Stimulated activated effector memory CD8-positive, alpha-beta T cell treated with anti-CD3 and anti-CD28 coated beads, Interleukin-12 subunit alpha, Interleukin-12 subunit beta, amount 100 ng/mL, for 72 hours (primary cell): ENCODE results near the gene KCNH2.

Source experiments
- ATAC-seq: fragments of 150-1000 bp; cut with Tn5 transposase; 2 replicates; pipeline ENCODE4 v1.10.0; 2021
- DNase-seq, 2 donors: peaks; one replicate each; pipeline ENCODE4 v3.0.0; 2021 to 2022; ENCODE audit warnings: low spot score in 2 of 2
- H3K27ac Mint-ChIP-seq: one replicate; pipeline ENCODE4 v1.8.0; 2022; ENCODE audit warnings: mild to moderate bottlenecking, mixed read lengths
- H3K36me3 Mint-ChIP-seq: one replicate; pipeline ENCODE4 v1.8.0; 2022; ENCODE audit warnings: mild to moderate bottlenecking, mixed read lengths
- H3K4me1 Mint-ChIP-seq: one replicate; pipeline ENCODE4 v1.8.0; 2022; ENCODE audit warnings: mixed read lengths
- H3K4me3 Mint-ChIP-seq: one replicate; pipeline ENCODE4 v1.8.0; 2022; ENCODE audit warnings: mild to moderate bottlenecking, mixed read lengths
- H3K9me3 Mint-ChIP-seq: one replicate; pipeline ENCODE4 v1.8.0; 2022; ENCODE audit warnings: mixed read lengths

KCNH2 gene

GRCh38 chr7:150976529-150977381, 1.4 kb downstream of the KCNH2 start:
- DNase-seq (no peak), ATAC-seq (no peak)
- no peak overlapping the region for H3K27ac Mint-ChIP-seq
- peak overlapping the region; percentile 64 for H3K4me3 Mint-ChIP-seq
- peaks cover 38% of the 10 kb centered on the region for H3K4me1 Mint-ChIP-seq
- H3K9me3 Mint-ChIP-seq: no peaks in the 10 kb centered on the region
- no peaks in the 10 kb centered on the region for H3K36me3 Mint-ChIP-seq

DNA sequence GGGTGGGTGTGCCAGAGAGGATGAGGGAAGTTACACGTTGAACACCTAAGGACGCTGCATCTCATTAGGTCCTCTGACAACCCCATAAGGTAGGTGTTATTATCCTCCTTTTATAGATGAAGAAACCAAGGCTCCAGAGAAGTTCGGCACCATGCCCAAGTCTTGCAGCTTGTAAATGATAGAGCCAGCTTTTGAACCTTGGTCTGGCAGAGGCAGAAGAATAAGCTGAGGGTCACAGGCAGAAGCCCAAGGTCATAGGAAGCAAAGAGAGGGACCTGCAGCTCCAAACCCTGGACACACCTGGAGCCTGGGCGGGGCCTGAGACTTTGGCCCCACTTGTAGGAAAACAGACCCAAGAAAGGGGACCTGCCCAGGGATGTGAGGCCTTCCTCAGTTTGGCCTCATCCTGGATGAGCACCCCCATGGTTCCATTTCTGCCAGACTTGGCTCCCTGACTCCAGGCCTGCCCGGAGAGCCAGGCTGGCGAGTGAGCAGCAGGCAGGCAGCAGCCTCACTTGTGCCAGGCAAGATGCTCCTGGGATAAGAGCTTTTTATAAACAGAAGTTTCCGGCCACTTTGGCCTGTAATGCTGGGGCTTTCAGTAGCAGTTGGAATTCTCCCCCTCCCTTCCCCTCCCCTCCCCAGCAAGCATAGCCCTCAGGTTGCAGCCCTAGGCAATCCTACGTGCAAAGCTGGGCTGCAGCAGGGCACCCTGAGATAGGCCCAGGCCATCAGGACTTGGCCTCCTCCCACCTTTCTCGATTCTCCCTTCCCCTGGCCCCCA, 2.4 kb downstream of the KCNH2 start:
- Mint-ChIP-seq H3K4me1 (peaks cover 38% of the 10 kb centered on the region), H3K9me3 (no peaks in the 10 kb centered on the region), H3K27ac (no peak overlapping the region), H3K36me3 (no peaks in the 10 kb centered on the region), H3K4me3 (peak overlapping the region; percentile 78)
- DNase-seq (no peak), ATAC-seq (no peak)

GRCh38 chr7:150974468-150975391, 3.4 kb downstream of the KCNH2 start:
- no peaks in the 10 kb centered on the region for H3K36me3 Mint-ChIP-seq
- peaks cover 38% of the 10 kb centered on the region for H3K4me1 Mint-ChIP-seq
- ATAC-seq: peak; percentile 78
- DNase-seq: peak; percentile 55 to 78
- no peak overlapping the region for H3K27ac Mint-ChIP-seq
- peak overlapping the region; percentile 78 for H3K4me3 Mint-ChIP-seq
- no peaks in the 10 kb centered on the region for H3K9me3 Mint-ChIP-seq

DNA sequence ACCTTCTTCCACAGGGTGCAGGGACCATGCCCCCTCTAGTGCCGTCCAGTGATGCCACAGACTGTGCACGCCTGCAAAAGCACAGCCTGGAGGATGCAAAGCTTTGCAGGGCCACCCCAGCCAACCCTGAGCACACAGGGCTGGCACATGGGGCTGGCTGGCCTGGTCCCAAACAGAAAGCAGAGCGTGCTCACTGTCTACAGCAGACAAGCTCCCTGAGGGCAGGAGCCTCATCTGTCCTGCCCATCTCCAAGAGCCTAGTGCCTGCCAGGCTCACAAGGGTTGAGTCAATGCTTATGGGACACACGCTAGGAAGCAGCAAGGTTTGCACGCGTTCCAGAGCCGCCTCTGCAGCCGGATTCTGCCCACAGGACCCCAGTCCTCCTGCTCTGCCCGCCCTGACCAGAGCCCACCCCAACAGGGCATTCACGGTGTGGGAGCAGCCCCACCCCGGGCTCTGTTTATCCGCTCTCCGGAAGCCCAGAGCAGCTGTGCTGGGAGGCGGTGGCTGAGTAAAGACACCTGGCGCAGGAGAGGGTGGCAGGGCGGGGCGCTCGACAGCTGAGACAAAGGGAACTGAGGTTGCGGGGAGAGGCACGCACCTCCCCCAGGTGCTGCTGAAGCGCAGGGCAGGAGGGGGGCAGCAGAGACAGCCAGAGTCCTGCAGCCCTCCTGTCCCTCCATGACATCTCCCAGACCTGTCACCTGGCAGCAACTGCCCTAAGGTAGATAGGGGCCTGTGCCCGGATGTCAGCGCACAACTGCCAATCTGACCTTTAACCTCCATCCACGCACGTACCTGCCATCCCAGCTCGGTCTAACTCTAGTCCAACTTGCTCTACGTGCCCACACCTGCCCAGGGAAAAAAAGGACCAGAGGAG, 4.3 kb downstream of the KCNH2 start:
- peaks cover 35% of the 10 kb centered on the region for H3K4me1 Mint-ChIP-seq
- no peaks in the 10 kb centered on the region for H3K36me3 Mint-ChIP-seq
- DNase-seq (no peak), ATAC-seq (no peak)
- peak overlapping the region; percentile 78 for H3K4me3 Mint-ChIP-seq
- H3K27ac Mint-ChIP-seq: no peak overlapping the region
- H3K9me3 Mint-ChIP-seq: no peaks in the 10 kb centered on the region

DNA sequence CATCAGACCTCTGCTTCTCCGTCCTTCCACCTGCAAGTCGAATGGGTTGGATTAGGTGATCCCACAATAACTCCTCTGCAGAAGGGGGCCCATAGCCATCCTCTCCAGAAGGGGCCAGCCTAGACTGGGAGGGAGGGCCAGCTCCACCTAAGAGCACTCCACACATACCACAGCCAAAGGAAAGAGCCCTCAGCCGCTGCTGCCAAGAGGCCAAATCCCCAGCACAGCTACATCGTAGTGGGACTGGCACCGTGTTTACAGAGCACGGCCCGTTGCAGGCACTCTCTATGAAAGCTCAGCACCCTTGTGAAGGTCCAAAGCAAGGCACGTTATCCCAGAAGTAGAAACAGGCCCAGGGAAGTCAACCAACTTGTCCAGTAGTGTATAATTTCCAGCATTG, 5.4 kb downstream of the KCNH2 start:
- Mint-ChIP-seq H3K4me3 (no peak overlapping the region), H3K4me1 (peaks cover 29% of the 10 kb centered on the region)

DNA sequence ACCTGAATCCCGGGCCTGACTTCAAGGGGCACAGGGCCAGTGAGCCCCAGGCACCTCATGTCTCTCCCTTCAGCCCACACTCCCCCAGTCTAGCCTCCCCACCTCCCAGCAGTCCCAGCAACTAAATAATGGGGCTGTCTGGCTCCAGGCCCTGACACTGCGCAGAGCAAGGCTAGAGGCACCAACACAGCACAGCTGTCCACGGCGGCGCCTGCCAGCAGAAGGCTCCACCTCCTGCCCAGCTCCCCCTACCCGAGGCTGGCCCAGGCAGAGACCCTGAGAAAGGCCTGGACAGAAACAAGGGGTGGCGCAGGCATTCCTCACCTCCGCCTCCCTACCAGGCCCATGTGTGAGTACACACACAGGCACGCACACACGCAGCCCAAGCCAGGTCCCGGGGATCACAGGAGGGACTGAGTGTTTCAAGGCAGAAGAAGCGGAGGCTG, 6.1 kb downstream of the KCNH2 start:
- ATAC-seq (no peak), DNase-seq (no peak)
- H3K4me1 Mint-ChIP-seq: peaks cover 25% of the 10 kb centered on the region
- no peak overlapping the region for H3K4me3 Mint-ChIP-seq
- no peak overlapping the region for H3K27ac Mint-ChIP-seq
- H3K36me3 Mint-ChIP-seq: no peaks in the 10 kb centered on the region
- H3K9me3 Mint-ChIP-seq: no peaks in the 10 kb centered on the region

More for the DNA sequence above, 5.4 kb downstream of the KCNH2 start:
- ATAC-seq (no peak), DNase-seq (no peak)
- Mint-ChIP-seq H3K36me3 (no peaks in the 10 kb centered on the region), H3K27ac (no peak overlapping the region), H3K9me3 (no peaks in the 10 kb centered on the region)

DNA sequence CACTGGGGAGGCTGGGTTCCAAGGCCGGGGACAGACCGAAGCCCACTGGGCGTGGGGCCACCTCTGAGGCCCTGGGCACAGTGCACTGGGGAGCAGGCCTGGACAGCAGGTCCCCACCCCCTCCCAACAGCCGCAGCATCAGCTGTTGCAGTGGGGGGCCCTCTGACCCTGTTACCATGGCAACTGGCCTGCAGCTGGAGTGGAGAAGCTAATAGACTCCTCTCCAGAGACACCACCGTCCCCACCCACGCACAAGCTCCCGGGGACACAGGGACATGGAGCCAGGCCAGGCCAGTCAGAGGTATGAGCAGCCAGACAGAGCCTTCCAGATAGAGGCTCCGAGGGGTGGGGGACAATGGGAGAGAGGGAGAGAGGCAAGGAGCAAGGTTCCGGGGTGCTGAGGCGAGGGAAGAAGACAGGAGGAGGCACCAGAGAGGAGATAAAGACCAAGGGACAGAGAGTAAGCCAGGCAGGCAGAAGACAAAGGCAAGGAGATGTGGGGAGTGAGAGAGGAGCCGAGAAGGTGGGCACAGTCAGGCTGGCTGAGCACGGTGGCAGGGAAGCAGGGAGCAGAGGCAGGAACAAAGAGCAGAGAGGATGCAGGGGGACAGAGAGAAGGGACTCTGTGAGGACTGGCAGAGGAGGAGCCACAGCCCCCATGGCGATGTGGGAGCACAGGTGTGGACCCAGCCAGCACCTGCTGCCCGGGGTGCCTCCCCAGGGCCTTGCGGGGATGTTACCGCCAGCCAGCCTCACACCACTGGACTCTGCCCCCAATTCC, 6.7 kb downstream of the KCNH2 start:
- H3K4me1 Mint-ChIP-seq: peaks cover 19% of the 10 kb centered on the region
- H3K36me3 Mint-ChIP-seq: no peaks in the 10 kb centered on the region
- no peaks in the 10 kb centered on the region for H3K9me3 Mint-ChIP-seq
- DNase-seq (no peak), ATAC-seq (no peak)
- no peak overlapping the region for H3K27ac Mint-ChIP-seq
- H3K4me3 Mint-ChIP-seq: no peak overlapping the region

DNA sequence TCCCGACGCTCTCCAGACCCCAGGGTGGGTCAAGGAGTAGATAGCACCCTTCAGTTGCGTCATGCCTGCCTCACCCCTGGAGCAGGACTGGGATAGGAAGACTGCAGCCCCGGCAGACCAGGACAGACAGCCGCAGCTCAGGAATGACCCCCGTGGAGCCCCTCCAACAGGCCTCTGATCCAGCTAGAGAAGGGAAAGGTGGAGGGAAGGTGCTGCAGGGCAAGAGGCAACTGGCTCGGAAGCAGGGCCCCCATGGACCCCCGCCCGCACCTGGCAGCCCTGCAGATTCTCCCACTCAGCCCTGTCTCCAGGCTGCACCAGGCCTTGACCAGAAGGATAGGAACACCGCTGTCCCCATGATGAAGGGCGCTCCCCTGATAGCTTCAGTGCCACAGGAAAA, 7.7 kb downstream of the KCNH2 start:
- DNase-seq (no peak), ATAC-seq (no peak)
- Mint-ChIP-seq H3K27ac (no peak overlapping the region), H3K36me3 (no peaks in the 10 kb centered on the region), H3K9me3 (no peaks in the 10 kb centered on the region), H3K4me1 (peaks cover 13% of the 10 kb centered on the region), H3K4me3 (no peak overlapping the region)

GRCh38 chr7:150969475-150969874, 8.6 kb downstream of the KCNH2 start:
- ATAC-seq: no peak
- H3K4me1 Mint-ChIP-seq: peaks cover 5% of the 10 kb centered on the region
- no peaks in the 10 kb centered on the region for H3K9me3 Mint-ChIP-seq

GRCh38 chr7:150968734-150969372, 9.3 kb downstream of the KCNH2 start:
- Mint-ChIP-seq H3K36me3 (no peaks in the 10 kb centered on the region), H3K27ac (no peak overlapping the region), H3K4me3 (no peak overlapping the region), H3K4me1 (no peaks in the 10 kb centered on the region), H3K9me3 (no peaks in the 10 kb centered on the region)
- ATAC-seq: no peak
- no peak for DNase-seq

More at GRCh38 chr7:150969475-150969874, 8.6 kb downstream of the KCNH2 start:
- DNase-seq: no peak
- H3K4me3 Mint-ChIP-seq: no peak overlapping the region
- H3K27ac Mint-ChIP-seq: no peak overlapping the region
- H3K36me3 Mint-ChIP-seq: no peaks in the 10 kb centered on the region

DNA sequence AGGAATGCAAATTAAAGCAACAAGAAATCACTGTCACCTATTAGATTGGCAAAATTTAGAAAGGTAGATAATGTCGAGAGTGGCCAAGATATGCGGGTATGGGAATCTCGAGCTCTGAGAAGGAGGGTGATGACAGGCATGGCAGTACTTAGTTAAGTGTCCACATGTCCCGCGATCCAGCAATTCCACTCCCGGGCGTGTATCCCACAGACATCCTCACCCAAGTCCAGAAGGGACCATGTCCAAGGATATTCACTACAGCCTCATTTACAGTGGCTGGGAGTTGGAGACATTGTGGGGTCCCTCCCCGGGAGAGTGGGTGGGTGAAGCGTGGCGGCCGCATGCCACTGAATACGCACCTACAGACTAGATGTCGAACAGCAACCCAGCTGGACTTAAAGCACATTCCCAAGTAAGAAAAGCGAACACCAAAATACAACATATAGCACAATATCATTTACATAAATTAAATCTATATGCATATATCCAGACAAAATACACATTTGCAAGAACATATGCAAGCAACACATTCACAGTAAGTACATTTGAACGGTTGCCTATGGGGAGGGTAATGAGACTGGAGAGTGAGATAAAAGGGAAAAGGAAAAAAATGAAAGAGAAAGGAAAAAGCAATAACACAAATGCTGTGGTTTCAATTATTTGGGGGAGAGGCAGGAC, 9.9 kb downstream of the KCNH2 start:
- H3K4me1 Mint-ChIP-seq: peaks cover under 1% of the 10 kb centered on the region
- no peaks in the 10 kb centered on the region for H3K36me3 Mint-ChIP-seq
- H3K9me3 Mint-ChIP-seq: no peaks in the 10 kb centered on the region
- DNase-seq (no peak), ATAC-seq (no peak)
- H3K4me3 Mint-ChIP-seq: no peak overlapping the region
- H3K27ac Mint-ChIP-seq: no peak overlapping the region

DNA sequence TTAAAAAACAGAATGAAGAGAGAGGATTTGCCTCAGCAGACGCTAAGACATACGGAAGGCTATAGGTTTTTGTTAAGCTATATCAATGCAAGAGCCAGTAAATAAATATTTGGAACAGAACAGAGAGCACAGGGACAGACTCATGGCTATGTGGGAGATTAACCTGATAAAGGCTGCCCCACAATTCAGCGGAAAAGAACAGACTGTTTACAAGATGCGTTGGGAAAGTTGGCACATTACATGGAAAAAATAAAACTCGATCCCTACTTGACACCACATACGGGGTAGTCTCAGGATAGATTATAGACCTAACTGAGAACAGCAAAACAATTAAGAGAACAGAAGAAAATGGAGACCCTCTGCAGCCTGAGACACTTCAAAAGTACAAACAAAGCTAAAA, 10.8 kb downstream of the KCNH2 start:
- Mint-ChIP-seq H3K9me3 (no peaks in the 10 kb centered on the region), H3K27ac (no peak overlapping the region), H3K4me3 (no peak overlapping the region), H3K36me3 (no peaks in the 10 kb centered on the region), H3K4me1 (peaks cover 6% of the 10 kb centered on the region)
- ATAC-seq (no peak), DNase-seq (no peak)

DNA sequence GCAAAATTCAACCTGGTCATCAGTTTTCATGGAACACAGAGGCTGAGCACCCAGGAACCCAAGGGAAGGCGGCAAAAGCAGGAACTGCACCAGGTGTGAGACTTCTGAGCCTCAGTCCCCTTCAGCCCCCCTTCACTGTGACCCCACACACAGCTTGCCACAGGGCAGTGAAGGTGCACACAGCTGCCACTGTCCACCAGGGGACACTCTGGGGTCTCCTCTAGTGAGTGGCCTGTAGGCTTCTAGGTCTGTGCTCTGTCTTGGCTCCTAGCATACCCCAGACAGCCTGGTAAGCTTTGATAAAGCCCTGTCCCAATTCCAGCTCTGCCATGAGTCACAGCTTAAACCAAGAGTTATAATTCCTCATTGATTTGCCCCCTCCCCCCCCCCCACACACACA, 12.1 kb downstream of the KCNH2 start:
- H3K9me3 Mint-ChIP-seq: no peaks in the 10 kb centered on the region
- ATAC-seq: peak; percentile 20
- no peak overlapping the region for H3K4me3 Mint-ChIP-seq
- no peaks in the 10 kb centered on the region for H3K36me3 Mint-ChIP-seq
- H3K27ac Mint-ChIP-seq: no peak overlapping the region
- peaks cover 6% of the 10 kb centered on the region for H3K4me1 Mint-ChIP-seq
- DNase-seq: no peak
